Neuronal stem cell (in vitro differentiated cells): ENCODE measurements around the gene TMX4.

Experiments
- DNase-seq: peaks from one replicate; pipeline ENCODE4 v3.0.0-alpha.2; 2013; ENCODE audit warnings: low spot score
- H2AFZ ChIP-seq: one replicate; pipeline ENCODE4 v1.6.1; 2013; ENCODE audit warnings: mild to moderate bottlenecking, low read length, inconsistent platforms
- H2AK5ac ChIP-seq: 2 replicates; pipeline ENCODE4 v1.6.1; 2013; ENCODE audit warnings: low read depth, mild to moderate bottlenecking, inconsistent platforms, low read length, moderate library complexity, mixed read lengths
- H2BK120ac ChIP-seq: 2 replicates; pipeline ENCODE4 v1.6.1; 2013; ENCODE audit warnings: low read depth, mild to moderate bottlenecking, inconsistent platforms, low read length, moderate library complexity, mixed read lengths
- H2BK12ac ChIP-seq: one replicate; pipeline ENCODE4 v1.6.1; 2013; ENCODE audit warnings: low read length, inconsistent platforms
- H2BK15ac ChIP-seq: 2 replicates; pipeline ENCODE4 v1.6.1; 2013; ENCODE audit warnings: mild to moderate bottlenecking, low read length, inconsistent platforms, mixed read lengths
- H2BK5ac ChIP-seq: one replicate; pipeline ENCODE4 v1.6.1; 2013; ENCODE audit warnings: inconsistent platforms, mild to moderate bottlenecking, low read length, moderate library complexity
- H3K14ac ChIP-seq: one replicate; pipeline ENCODE4 v1.6.1; 2013; ENCODE audit warnings: low read length, inconsistent platforms
- H3K18ac ChIP-seq: 2 replicates; pipeline ENCODE4 v1.6.1; 2013; ENCODE audit warnings: low read length, inconsistent platforms
- H3K23ac ChIP-seq: 2 replicates; pipeline ENCODE4 v1.6.1; 2013; ENCODE audit warnings: low read depth, mild to moderate bottlenecking, mixed read lengths, low read length, inconsistent platforms; ENCODE audit not compliant: poor library complexity
- H3K27ac ChIP-seq: replicated peaks from 3 replicates; pipeline ENCODE4 v1.5.1; 2013; ENCODE audit warnings: low read length, inconsistent platforms
- H3K27me3 ChIP-seq, 3 experiments: 2 replicates each; pipeline ENCODE4 v1.6.1; 2013; ENCODE audit warnings: low read length in 3 of 3, mild to moderate bottlenecking in 2 of 3, inconsistent platforms in 1 of 3, low read depth in 1 of 3, mixed read lengths in 1 of 3, moderate library complexity in 1 of 3; ENCODE audit not compliant: control insufficient read depth in 3 of 3, insufficient read depth in 3 of 3
- H3K36me3 ChIP-seq, 2 donors: replicated peaks in 1 of 2; 2 replicates each; pipeline ENCODE4 v1.6.1; 2013; ENCODE audit warnings: low read length in 2 of 2; ENCODE audit not compliant: control insufficient read depth in 2 of 2, insufficient read depth in 2 of 2
- H3K4ac ChIP-seq: 2 replicates; pipeline ENCODE4 v1.6.1; 2013; ENCODE audit warnings: inconsistent platforms, mild to moderate bottlenecking, low read length, moderate library complexity
- H3K4me1 ChIP-seq, 2 donors: 1 replicate in 1 of 2; 2 replicates in 1 of 2; pipeline ENCODE4 v1.6.1; 2013; ENCODE audit warnings: low read length in 2 of 2, low read depth in 1 of 2; ENCODE audit not compliant: control insufficient read depth in 2 of 2, insufficient read depth in 1 of 2
- H3K4me2 ChIP-seq: one replicate; pipeline ENCODE4 v1.6.1; 2013; ENCODE audit warnings: mild to moderate bottlenecking, low read length, inconsistent platforms; ENCODE audit not compliant: insufficient read depth, poor library complexity, severe bottlenecking
- H3K4me3 ChIP-seq, 2 donors: 2 replicates each; pipeline ENCODE4 v1.5.1; 2013; ENCODE audit warnings: low read length in 2 of 2, mild to moderate bottlenecking in 2 of 2, inconsistent platforms in 1 of 2, moderate library complexity in 1 of 2
- H3K79me1 ChIP-seq: one replicate; pipeline ENCODE4 v1.6.1; 2013; ENCODE audit warnings: low read depth, mild to moderate bottlenecking, inconsistent platforms, low read length, moderate library complexity
- H3K9ac ChIP-seq: one replicate; pipeline ENCODE4 v1.6.1; 2013; ENCODE audit warnings: mild to moderate bottlenecking, low read depth, low read length, inconsistent platforms; ENCODE audit not compliant: poor library complexity
- H3K9me3 ChIP-seq, 2 donors: replicated peaks in 1 of 2; 2 replicates each; pipeline versions ENCODE3 to v1.6.1; 2013; ENCODE audit warnings: low read length in 2 of 2, mild to moderate bottlenecking in 2 of 2, inconsistent platforms in 1 of 2, low read depth in 1 of 2, mixed read lengths in 1 of 2, moderate library complexity in 1 of 2; ENCODE audit not compliant: control insufficient read depth in 2 of 2, insufficient read depth in 1 of 2
- H4K8ac ChIP-seq: one replicate; pipeline ENCODE4 v1.6.1; 2013; ENCODE audit warnings: low read depth, mild to moderate bottlenecking, inconsistent platforms, low read length, moderate library complexity
- H4K91ac ChIP-seq: one replicate; pipeline ENCODE4 v1.6.1; 2013; ENCODE audit warnings: low read length, low read depth, mild to moderate bottlenecking, inconsistent platforms; ENCODE audit not compliant: poor library complexity
- WGBS, 2 donors: extraction: QIAGEN DNeasy Blood & Tissue Kit; methylation state at CpG; one replicate each; pipeline ENCODE4 v1.1.7; 2013; ENCODE audit warnings: missing lambda C conversion rate in 2 of 2, mixed read lengths in 1 of 2; ENCODE audit not compliant: insufficient read length in 2 of 2, insufficient replicate concordance in 1 of 2; ENCODE audit errors: extremely low coverage in 2 of 2; 5-methylcytosine and 5-hydroxymethylcytosine counted together

Gene TMX4

DNA sequence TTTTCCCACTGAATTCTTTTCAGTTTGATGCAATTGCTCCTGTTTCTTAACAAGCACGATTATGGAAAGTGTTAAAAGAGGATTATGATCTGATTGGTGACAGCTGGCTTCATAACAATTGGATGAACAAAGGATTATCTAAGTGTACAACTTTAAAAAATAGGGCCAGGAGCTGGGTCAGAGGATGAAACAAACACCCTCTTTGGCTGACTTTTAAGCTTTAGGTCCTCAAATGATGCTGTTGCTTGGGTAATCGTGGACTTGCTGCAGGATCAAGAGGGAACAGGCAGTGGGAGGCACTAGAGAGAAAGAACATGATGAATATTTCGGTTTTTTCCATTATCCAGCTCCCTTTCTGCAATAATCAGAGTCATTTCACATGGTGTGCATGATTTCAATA, 35.5 kb upstream of the TMX4 start:
- Histone ChIP-seq H2AK5ac (no peak overlapping the region), H2AFZ (no peak overlapping the region), H3K27ac (no peak overlapping the region), H3K36me3 (no peaks in the 10 kb centered on the region), H3K14ac (no peak overlapping the region), H3K4me2 (no peak overlapping the region), H3K79me1 (no peaks in the 10 kb centered on the region), H3K9me3 (no peaks in the 10 kb centered on the region), H2BK15ac (no peak overlapping the region), H3K18ac (no peak overlapping the region), H3K9ac (no peak overlapping the region), H3K4me1 (no peaks in the 10 kb centered on the region), H3K4ac (no peak overlapping the region), H3K4me3 (no peak overlapping the region), H2BK12ac (no peak overlapping the region), H2BK120ac (no peak overlapping the region), H3K23ac (no peak overlapping the region), H4K91ac (no peak overlapping the region), H2BK5ac (no peak overlapping the region), H4K8ac (no peak overlapping the region), H3K27me3 (peaks cover 0 to 6% (median 0%) of the 10 kb centered on the region in 3 experiments)
- WGBS, 2 donors: no CpG with 5 or more reads among the region's 3 CpGs
- no peak for DNase-seq

DNA sequence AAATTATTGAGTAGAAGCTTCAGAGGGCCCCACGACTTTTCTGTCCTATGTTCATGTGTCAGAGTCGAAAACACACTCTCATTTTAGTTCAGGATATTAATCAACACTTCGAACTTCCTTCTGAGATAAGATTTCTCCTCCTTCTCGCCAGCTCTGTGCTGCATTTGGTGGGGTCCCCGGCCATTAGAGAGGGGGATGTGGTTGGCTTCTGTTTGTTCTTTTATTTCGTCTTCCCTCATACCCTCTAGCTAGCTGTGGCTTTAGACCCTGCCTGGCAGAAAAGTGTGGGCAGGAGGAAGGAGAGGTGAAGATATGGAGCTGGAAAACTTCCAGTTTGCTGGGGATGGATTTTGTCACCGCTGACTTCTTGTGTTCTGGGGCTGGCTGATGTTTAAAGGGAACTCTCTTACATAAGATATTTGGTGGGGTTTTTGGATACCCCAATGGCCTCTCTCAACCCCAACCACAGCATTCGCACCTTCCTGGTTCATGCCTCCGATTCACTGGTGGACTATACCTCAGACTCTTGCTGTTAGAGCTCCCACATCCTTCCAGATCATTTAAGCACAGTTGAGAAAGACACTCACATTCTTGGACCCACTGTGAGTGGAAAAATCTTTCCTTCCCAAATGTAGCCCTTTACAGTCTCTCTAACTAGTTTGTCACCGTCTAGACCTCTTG, 30.7 kb upstream of the TMX4 start:
- Histone ChIP-seq H3K27ac (no peak overlapping the region), H3K79me1 (no peaks in the 10 kb centered on the region), H3K23ac (no peak overlapping the region), H3K18ac (no peak overlapping the region), H3K14ac (no peak overlapping the region), H4K8ac (no peak overlapping the region), H3K4me3 (no peak overlapping the region), H3K9me3 (no peaks in the 10 kb centered on the region), H2BK15ac (no peak overlapping the region), H3K27me3 (peaks cover 0 to 6% (median 0%) of the 10 kb centered on the region in 3 experiments), H2AK5ac (no peak overlapping the region), H3K36me3 (no peaks in the 10 kb centered on the region), H2BK120ac (no peak overlapping the region), H2BK5ac (no peak overlapping the region), H2BK12ac (no peak overlapping the region), H3K9ac (no peak overlapping the region), H3K4me1 (no peaks in the 10 kb centered on the region), H2AFZ (no peak overlapping the region), H3K4ac (no peak overlapping the region), H3K4me2 (no peak overlapping the region), H4K91ac (no peak overlapping the region)
- WGBS, 2 donors: no CpG with 5 or more reads among the region's 10 CpGs
- no peak for DNase-seq

DNA sequence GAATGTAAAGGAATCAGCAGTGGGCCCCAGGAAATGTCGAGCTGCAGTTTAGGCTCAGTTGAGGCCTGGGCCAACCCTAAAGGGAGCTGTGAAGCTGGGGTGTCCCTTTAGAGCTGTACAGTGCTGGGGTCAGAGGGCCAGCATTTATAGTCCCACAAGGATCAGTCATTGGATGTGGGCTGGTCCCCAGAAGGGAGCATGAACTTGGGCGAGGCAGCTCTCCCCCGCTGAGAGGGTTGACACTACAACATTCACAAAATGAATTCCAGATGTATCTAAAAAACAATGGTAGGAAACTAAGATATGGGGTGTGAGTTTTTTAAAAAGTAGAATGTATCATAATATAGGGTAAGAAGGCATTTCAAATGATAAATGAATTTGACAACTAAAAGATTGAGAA, 29.7 kb upstream of the TMX4 start:
- Histone ChIP-seq H3K79me1 (no peaks in the 10 kb centered on the region), H3K9ac (no peak overlapping the region), H4K91ac (no peak overlapping the region), H2BK5ac (no peak overlapping the region), H3K36me3 (no peaks in the 10 kb centered on the region), H2BK120ac (no peak overlapping the region), H2BK15ac (no peak overlapping the region), H2AK5ac (no peak overlapping the region), H4K8ac (no peak overlapping the region), H3K27me3 (peaks cover 0 to 6% (median 0%) of the 10 kb centered on the region in 3 experiments), H3K9me3 (no peaks in the 10 kb centered on the region), H3K4me3 (no peak overlapping the region), H3K4ac (no peak overlapping the region), H3K14ac (no peak overlapping the region), H2BK12ac (no peak overlapping the region), H3K18ac (no peak overlapping the region), H3K4me1 (no peaks in the 10 kb centered on the region), H3K27ac (no peak overlapping the region), H3K23ac (no peak overlapping the region), H2AFZ (no peak overlapping the region), H3K4me2 (no peak overlapping the region)
- DNase-seq: no peak
- WGBS, 2 donors: no CpG with 5 or more reads among the region's 3 CpGs

DNA sequence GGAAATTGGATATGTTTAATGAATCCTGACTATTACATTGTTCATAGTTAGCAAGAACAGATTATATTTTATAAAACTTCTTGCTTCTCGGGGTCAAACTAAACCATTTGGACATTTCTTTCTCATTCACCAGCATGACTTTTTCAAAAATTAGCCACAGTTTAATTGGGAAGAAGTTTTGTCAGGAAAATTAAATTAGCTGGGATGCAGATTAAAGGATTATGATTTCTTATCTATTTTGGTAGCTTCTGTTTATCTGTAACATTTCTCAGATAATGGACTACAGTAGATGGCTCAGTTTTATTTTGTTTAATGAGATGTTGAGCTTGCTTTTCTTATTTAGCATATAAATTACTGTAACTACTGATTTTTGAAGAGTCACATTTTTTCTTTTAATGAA, 26.4 kb upstream of the TMX4 start:
- Histone ChIP-seq H2AK5ac (no peak overlapping the region), H2BK120ac (no peak overlapping the region), H3K4me1 (no peaks in the 10 kb centered on the region), H3K36me3 (no peaks in the 10 kb centered on the region), H3K9ac (no peak overlapping the region), H2BK5ac (no peak overlapping the region), H3K79me1 (no peaks in the 10 kb centered on the region), H3K14ac (no peak overlapping the region), H4K91ac (no peak overlapping the region), H3K4ac (no peak overlapping the region), H2BK12ac (no peak overlapping the region), H3K4me3 (no peak overlapping the region), H3K18ac (no peak overlapping the region), H2AFZ (no peak overlapping the region), H4K8ac (no peak overlapping the region), H3K23ac (no peak overlapping the region), H3K27me3 (peaks cover 0 to 10% (median 0%) of the 10 kb centered on the region in 3 experiments), H2BK15ac (no peak overlapping the region), H3K9me3 (no peaks in the 10 kb centered on the region), H3K27ac (no peak overlapping the region), H3K4me2 (no peak overlapping the region)
- no CpG with 5 or more reads among the region's 1 CpG for WGBS, 2 donors
- no peak for DNase-seq
